ENCODE results near the gene LIN54. TPM values are rescaled to one million over a fixed set of nuclear protein-coding genes. Genes with fewer than 3 reads are reported as not detected.

The LIN54 gene
- total and polyA plus RNA-seq, 2 of the 4 experiments (the other 2 are of a cell fraction) = 5.3 to 26.9 TPM

GRCh38 chr4:82957045-82957444, 53.6 kb downstream of the LIN54 start:
- no peak overlapping the region for H3K9ac ChIP-seq (ENCODE audit: low read depth, low read length)
- H4K20me1 ChIP-seq (ENCODE audit: insufficient read depth, low read length) = no peaks in the 10 kb centered on the region
- H4K8ac ChIP-seq (ENCODE audit: low read depth in 2 of 2, low read length in 2 of 2) = no peak overlapping the region
- H2AK9ac ChIP-seq (replicated peaks; ENCODE audit: low read depth, low read length, poor library complexity) = no peak overlapping the region
- H2BK20ac ChIP-seq (ENCODE audit: low read depth, low read length) = no peak overlapping the region
- H3K18ac ChIP-seq (ENCODE audit: low read depth, low read length) = no peak overlapping the region
- no peaks in the 10 kb centered on the region for H3K27me3 ChIP-seq (ENCODE audit: control insufficient read depth, insufficient read depth, low read length)
- dilution Hi-C loops (cut with HindIII; ENCODE audit: low sequenced_read_pairs, unreplicated experiment) (no loop called here), intact Hi-C loops (cut with micrococcal nuclease) (no loop called here), in situ Hi-C loops (cut with MboI; ENCODE audit: low sequenced_read_pairs) (no loop called here)
- no peak overlapping the region for H2AK5ac ChIP-seq (ENCODE audit: low read depth, low read length)
- peaks cover 19 to 24% of the 10 kb centered on the region in 2 experiments for H3K79me1 ChIP-seq (ENCODE audit: low read depth in 1 of 2, low read length in 2 of 2)
- H3K9me1 ChIP-seq (ENCODE audit: insufficient read depth, low read length) = no peaks in the 10 kb centered on the region; the same call in 1 of the 2 replicates
- ChIA-PET POLR2A (ENCODE audit: unreplicated experiment) (no interaction called here), CTCF (interaction anchor here (0.8 kb wide), 1 partner anchor 22 kb away, joined by 3 read pairs; no protein-coding TSS in a partner anchor)
- WGBS, 2 experiments (ENCODE audit: extremely low coverage in 2 of 2, insufficient read length in 1 of 2) = 86% methylated on average over 1 of the region's 1 CpG; no CpG with 5 or more reads in 1 of the 2 experiments
- no peak overlapping the region for H4K5ac ChIP-seq (ENCODE audit: low read depth, low read length)
- no peak overlapping the region for H3K14ac ChIP-seq (replicated peaks; ENCODE audit: low read depth, low read length)
- no peak overlapping the region for H4K91ac ChIP-seq (ENCODE audit: insufficient read depth, low read depth, low read length)
- H3K27ac ChIP-seq (ENCODE audit: insufficient read depth, low read length) = no peak overlapping the region
- H2BK15ac ChIP-seq (ENCODE audit: low read depth, low read length) = no peak overlapping the region
- H2BK120ac ChIP-seq (ENCODE audit: low read depth, low read length) = no peak overlapping the region
- H3K4me2 ChIP-seq (ENCODE audit: low read depth, low read length) = no peak overlapping the region
- no TSS peak for BruUV-seq (replicated peaks)
- no peak overlapping the region for H3K56ac ChIP-seq (ENCODE audit: extremely low read depth, insufficient read depth, low read length)
- H3K4ac ChIP-seq (ENCODE audit: low read depth, low read length) = no peak overlapping the region
- TF ChIP-seq MAFK (IDR thresholded peaks at IDR 0.05; ENCODE audit: low read depth, low read length) (no peak), CTCF (conservative IDR thresholded peaks at IDR 0.05; ENCODE audit: low read depth, low read length) (no peak), RAD21 (IDR thresholded peaks at IDR 0.05; ENCODE audit: low read length) (no peak), MXI1 (IDR thresholded peaks at IDR 0.05; ENCODE audit: borderline replicate concordance, low read depth, low read length) (no peak), RFX5 (IDR thresholded peaks at IDR 0.05; ENCODE audit: low read depth, low read length) (no peak), NFE2L2 (IDR thresholded peaks at IDR 0.05; ENCODE audit: low read depth, low read length) (no peak), RCOR1 (IDR thresholded peaks at IDR 0.05; ENCODE audit: insufficient replicate concordance, low read length) (no peak), SMC3 (IDR thresholded peaks at IDR 0.05; ENCODE audit: low read depth, low read length) (no peak), CEBPB (IDR thresholded peaks at IDR 0.05; ENCODE audit: low read depth, low read length) (no peak), ELK1 (IDR thresholded peaks at IDR 0.05; ENCODE audit: borderline replicate concordance, low read depth, low read length) (no peak), BHLHE40 (IDR thresholded peaks at IDR 0.05; ENCODE audit: low read depth, low read length) (no peak), CHD1 (IDR thresholded peaks at IDR 0.05; ENCODE audit: low read depth, low read length) (no peak)
- no peaks in the 10 kb centered on the region for H3K9me3 ChIP-seq (ENCODE audit: control insufficient read depth, insufficient read depth, low read length)
- ATAC-seq (ENCODE audit: low read depth) (no peak), DNase-seq (no peak)
- peaks cover 5% of the 10 kb centered on the region for H3K36me3 ChIP-seq (ENCODE audit: control insufficient read depth, insufficient read depth, low read length)
- H3K4me3 ChIP-seq (ENCODE audit: insufficient read depth, low read depth, low read length) = no peak overlapping the region
- no peaks in the 10 kb centered on the region for H3K4me1 ChIP-seq (ENCODE audit: control insufficient read depth, insufficient read depth, low read length)
- no peak overlapping the region for H2BK5ac ChIP-seq (ENCODE audit: low read depth, low read length, poor library complexity, severe bottlenecking)
- H3K23ac ChIP-seq (ENCODE audit: low read depth, low read length) = no peak overlapping the region
- H2AFZ ChIP-seq (replicated peaks; ENCODE audit: low read length, poor library complexity) = no peak overlapping the region

All from IMR-90 (cell line).